GM21717 (cell line): ENCODE results near the gene PIGQ.

ENCODE experiments used
- ATAC-seq: cut with Tn5 transposase; IDR thresholded peaks from one replicate; pipeline ENCODE4 v1.9.1; 2021; ENCODE audit warnings: mild to moderate bottlenecking, moderate library complexity; ENCODE audit not compliant: unreplicated experiment

The PIGQ gene

DNA sequence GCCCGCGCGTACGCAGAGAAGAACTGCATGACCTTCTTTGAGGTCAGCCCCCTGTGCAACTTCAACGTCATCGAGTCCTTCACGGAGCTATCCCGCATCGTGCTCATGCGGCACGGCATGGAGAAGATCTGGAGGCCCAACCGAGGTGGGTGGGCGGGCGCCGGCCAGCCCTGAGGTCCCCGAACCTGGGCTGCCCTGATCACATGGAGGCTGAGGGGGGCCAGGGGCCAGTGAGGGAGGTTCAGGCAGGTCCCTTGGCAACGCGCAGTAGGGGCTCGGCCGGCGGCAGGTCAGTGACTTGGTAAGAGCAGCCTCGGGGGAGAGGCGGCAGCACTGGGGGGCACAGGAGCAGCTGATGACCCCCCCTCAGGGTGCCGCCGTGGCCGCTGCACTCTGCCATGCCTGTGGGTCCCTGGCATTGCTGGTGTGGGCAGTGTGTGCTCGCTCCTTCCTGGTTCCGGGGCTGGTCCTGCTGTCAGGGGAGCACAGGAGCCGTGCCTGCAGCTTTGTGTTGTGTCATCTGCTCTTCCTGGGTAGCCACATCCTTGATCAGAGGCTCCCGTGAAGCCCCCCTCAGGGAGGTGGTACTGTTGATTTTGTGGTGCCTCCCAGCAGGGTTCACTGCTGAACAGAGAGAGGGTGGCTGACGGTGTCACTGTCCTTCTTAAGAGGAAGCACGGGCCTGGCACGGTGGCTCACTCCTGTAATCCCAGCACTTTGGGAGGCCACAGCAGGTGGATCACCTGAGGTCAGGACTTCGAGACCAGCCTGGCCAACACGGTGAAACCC is 56.4 kb downstream of the PIGQ start:
- no peak for ATAC-seq

DNA sequence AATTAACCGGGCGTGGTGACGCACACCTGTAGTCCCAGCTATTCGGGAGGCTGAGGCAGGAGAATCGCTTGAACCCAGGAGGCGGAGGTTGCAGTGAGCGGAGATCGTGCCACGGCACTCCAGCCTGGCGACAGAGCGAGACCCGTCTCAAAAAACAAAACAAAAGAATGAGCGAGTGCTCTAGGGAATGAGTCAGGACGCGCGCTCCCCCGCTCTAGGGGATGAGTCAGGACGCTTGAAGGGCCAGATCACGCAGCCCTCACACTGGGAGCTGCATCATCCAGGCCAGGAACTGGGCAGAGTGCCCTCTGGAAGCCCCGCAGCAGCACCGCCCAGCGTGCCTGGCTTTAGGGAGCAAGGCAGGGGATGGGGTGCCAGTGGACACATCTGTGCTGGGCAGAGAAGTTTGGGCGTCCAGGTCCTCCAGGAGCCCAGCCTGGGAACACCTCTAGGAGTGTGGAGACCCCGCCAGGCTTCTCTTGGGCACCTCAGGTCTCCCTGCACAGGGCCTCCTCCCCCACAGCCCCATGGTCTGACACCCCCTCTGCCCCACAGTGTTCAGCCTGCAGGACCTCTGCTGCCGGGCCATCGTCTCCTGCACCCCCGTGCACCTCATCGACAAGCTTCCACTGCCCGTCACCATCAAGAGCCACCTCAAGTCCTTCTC is 57.2 kb downstream of the PIGQ start:
- no peak for ATAC-seq

DNA sequence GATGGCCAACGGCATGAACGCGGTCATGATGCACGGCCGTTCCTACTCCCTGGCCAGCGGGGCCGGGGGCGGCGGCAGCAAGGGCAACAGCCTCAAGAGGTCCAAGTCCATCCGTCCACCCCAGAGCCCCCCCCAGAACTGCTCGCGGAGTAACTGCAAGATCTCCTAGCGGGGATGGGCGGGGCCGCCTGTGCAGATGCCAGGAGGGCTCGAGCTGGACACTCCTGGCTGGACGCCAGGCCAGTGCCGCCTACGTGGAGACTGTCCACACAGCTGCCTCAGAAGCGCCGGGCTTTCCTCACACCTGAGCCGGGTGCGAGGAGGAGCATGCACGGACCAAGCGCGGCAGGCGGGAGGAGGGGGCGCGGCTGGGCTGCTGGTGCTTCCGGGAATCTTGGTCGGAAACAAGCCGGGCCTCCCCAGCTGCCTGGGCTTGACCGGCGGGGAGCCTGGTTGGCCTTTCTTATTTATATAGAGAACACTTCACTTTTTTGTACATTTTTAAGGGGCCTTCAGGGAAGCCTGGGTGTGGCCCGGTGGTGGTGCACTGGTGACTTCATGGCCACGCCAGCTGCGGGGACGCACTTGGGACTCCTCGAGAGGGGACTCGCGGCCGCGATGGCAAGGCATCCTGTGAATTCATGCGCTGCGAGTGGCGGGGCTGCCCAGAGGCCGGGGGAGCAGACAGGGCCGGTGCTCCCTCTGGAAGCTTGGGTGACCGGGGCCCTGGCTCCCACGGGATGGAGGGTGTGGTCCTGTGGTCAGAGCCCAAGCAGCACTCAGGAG is 57.9 kb downstream of the PIGQ start:
- no peak for ATAC-seq

- no peak for ATAC-seq
Measured at GRCh38 chr16:628321-629061, 58.7 kb downstream of the PIGQ start.

DNA sequence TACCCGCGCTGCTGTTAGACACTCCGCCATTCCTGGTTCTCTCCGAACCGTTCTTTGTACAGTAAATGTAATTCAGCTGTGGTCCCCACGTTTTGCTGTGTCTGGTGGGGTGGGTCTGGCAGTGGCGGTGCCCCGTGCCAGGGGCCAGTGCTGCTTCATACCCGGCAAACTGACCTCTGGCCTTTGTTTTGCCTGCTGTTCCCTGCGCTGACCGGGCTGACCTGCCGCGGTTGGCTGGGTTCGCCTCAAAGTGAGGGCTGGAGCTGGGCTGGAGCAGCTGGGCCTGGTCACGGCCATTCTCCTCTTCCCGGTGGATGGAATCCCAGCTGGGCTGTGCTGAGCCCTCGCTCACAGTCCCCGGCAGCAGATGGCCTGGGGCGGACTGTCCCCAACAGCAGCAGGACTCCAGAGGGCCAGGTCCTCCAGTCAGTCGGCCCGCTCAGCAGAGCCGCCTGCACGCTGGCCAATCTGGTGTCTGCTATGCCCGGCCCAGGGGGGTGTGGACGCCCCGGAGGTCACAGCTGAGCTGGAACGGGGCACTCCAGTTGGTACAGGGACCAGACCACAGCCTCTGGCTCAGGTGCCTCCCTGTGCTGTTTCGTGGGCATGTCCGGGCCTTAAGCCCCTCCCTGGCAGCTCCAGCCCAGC is 59.5 kb downstream of the PIGQ start:
- ATAC-seq, result no peak

GRCh38 chr16:629833-630248 is 60.1 kb downstream of the PIGQ start:
- no peak for ATAC-seq

DNA sequence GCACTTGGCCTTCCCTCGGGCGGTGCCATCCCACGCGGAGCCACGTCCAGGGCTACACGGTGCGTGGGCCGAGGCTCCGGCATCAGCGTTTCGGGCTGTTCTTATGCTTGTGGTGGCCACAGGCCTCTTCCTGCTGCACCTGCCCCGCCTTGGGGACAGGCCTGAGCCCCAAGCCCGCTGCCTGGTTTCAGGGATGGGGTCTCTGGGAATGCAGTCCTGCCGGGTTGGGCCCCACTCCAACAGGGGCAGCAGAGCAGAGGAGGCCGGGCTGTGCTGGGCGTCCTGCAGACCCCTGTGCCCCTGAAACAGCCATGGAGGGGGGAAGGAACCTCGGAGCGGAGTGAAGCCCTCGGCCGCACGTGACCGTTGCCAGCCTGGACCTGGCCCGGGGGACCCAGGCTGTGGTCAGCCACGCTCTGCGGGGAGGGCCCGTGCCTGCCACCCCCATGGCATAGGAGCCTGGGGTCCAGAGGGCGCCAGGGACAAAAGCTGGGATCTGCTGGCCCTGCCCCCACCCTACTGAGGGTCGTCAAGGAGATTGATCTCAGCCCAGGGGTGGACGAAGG is 60.6 kb downstream of the PIGQ start:
- no peak for ATAC-seq

DNA sequence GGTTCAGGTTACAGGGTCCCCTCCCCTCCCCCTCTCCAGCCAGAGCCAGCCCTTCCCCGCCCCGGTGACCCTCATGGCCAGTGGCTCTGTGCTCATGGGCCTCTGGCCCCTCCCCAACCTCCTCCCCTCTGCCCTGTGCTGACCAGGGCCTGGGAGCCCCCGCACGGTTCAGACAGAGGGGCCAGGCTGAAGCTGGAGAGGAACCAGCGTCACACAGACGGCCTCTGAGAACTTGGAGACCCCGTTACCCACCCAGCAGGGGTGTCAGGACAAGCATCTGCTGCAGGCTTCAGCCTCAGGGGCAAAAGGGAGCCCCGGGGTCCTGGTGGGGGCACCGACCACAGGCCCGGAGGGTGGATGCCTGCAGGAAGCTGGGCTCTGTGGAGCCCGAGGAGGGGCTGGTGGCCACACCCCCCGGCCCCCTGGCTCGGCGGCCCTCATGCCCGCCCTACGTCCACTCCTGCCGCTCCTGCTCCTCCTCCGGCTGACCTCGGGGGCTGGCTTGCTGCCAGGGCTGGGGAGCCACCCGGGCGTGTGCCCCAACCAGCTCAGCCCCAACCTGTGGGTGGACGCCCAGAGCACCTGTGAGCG is 61.1 kb downstream of the PIGQ start, which contains the start of gene WFIKKN1:
TSS of gene WFIKKN1 (plus strand) at position 171 of the 591 bp plus-strand sequence. CDS start at position 440, 269 bp downstream.
- no peak for ATAC-seq

DNA sequence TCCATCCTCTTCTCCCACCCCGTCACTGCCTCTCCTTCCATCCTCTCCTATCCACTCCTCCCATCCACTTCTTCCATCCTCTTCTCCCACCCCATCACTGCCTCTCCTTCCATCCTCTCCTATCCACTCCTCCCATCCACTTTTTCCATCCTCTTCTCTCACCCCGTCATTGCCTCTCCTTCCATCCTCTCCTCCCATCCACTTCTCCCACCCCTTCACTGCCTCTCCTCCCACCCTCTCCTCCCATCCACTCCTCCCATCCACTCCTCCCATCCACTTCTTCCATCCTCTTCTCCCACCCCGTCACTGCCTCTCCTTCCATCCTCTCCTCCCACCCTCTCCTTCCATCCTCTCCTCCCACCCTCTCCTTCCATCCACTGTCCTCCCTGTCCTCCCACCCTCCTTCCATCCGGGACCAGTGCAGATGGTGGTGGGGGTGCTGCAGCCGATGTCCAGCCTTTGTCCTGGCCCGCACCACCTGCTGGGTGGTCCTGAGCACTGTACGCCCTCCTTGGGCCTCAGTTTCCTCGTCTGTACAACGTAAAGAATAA is 62.1 kb downstream of the PIGQ start:
- no peak for ATAC-seq

DNA sequence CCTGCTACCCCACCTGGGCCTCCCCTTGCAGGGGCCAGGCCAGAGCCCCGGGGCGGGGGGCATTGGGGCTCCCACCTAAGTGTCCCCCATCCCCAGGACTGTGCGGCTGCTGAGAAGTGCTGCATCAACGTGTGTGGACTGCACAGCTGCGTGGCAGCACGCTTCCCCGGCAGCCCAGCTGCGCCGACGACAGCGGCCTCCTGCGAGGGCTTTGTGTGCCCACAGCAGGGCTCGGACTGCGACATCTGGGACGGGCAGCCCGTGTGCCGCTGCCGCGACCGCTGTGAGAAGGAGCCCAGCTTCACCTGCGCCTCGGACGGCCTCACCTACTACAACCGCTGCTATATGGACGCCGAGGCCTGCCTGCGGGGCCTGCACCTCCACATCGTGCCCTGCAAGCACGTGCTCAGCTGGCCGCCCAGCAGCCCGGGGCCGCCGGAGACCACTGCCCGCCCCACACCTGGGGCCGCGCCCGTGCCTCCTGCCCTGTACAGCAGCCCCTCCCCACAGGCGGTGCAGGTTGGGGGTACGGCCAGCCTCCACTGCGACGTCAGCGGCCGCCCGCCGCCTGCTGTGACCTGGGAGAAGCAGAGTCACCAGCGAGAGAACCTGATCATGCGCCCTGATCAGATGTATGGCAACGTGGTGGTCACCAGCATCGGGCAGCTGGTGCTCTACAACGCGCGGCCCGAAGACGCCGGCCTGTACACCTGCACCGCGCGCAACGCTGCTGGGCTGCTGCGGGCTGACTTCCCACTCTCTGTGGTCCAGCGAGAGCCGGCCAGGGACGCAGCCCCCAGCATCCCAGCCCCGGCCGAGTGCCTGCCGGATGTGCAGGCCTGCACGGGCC is 62.9 kb downstream of the PIGQ start:
- ATAC-seq, result no peak

GRCh38 chr16:633336-634050 is 63.7 kb downstream of the PIGQ start:
- no peak for ATAC-seq
